ENCODE measurements around the gene SPANXD. TPM values are rescaled to one million over a fixed set of nuclear protein-coding genes. Genes with fewer than 3 reads are reported as not detected.
"Not testable (repeated sequence)": the region's sequence is repeated elsewhere in the genome, so short reads cannot be mapped to it uniquely, and the experiment has no call there.

Gene SPANXD
- not detected for polyA plus RNA-seq (2013, experiment 1 of 2)
- not detected for polyA plus RNA-seq (2013, experiment 2 of 2)

GRCh38 chrX:141698639-141699038 is at the start of gene SPANXD:
Gene SPANXD (minus strand): TSS chrX:141698739. CDS start chrX:141698405, 334 bp downstream.
- not testable (repeated sequence) for H3K14ac ChIP-seq (ENCODE audit: low read length); H2BK12ac ChIP-seq (ENCODE audit: low read length); H3K27ac ChIP-seq (replicated peaks; ENCODE audit: low read length); H2BK5ac ChIP-seq (ENCODE audit: low read length); DNase-seq (ENCODE audit: low spot score); H3K4me3 ChIP-seq (ENCODE audit: low read length in 2 of 2); H2AFZ ChIP-seq (ENCODE audit: low read length); H3K4ac ChIP-seq (ENCODE audit: low read length); H3K23ac ChIP-seq (ENCODE audit: low read depth, low read length, poor library complexity); H3K9me3 ChIP-seq (replicated peaks in 1 of 2; ENCODE audit: control insufficient read depth in 2 of 2, insufficient read depth in 1 of 2, low read depth in 1 of 2, low read length in 2 of 2); H3K36me3 ChIP-seq (replicated peaks in 1 of 2; ENCODE audit: control insufficient read depth in 2 of 2, insufficient read depth in 2 of 2, low read length in 2 of 2); H2AK5ac ChIP-seq (ENCODE audit: low read depth, low read length); H2BK15ac ChIP-seq (ENCODE audit: low read length); H3K18ac ChIP-seq (ENCODE audit: low read length); H2BK120ac ChIP-seq (ENCODE audit: low read depth, low read length); H3K4me1 ChIP-seq (ENCODE audit: control insufficient read depth in 2 of 2, insufficient read depth in 1 of 2, low read depth in 1 of 2, low read length in 2 of 2); H4K91ac ChIP-seq (ENCODE audit: low read depth, low read length, poor library complexity); H3K27me3 ChIP-seq (ENCODE audit: control insufficient read depth in 3 of 3, insufficient read depth in 3 of 3, low read depth in 1 of 3, low read length in 3 of 3); H3K79me1 ChIP-seq (ENCODE audit: low read depth, low read length); H3K9ac ChIP-seq (ENCODE audit: low read depth, low read length, poor library complexity); H4K8ac ChIP-seq (ENCODE audit: low read depth, low read length); H3K4me2 ChIP-seq (ENCODE audit: insufficient read depth, low read length, poor library complexity, severe bottlenecking)
- no CpG with 5 or more reads among the region's 8 CpGs for WGBS, 2 donors (ENCODE audit: extremely low coverage in 2 of 2, insufficient read length in 2 of 2, insufficient replicate concordance in 1 of 2)

GRCh38 chrX:141742666-141743065 is 44.1 kb upstream of the SPANXD start:
- Histone ChIP-seq H3K14ac (ENCODE audit: low read length) (no peak overlapping the region), H3K9ac (ENCODE audit: low read depth, low read length, poor library complexity) (no peak overlapping the region), H3K4me2 (ENCODE audit: insufficient read depth, low read length, poor library complexity, severe bottlenecking) (no peak overlapping the region), H3K18ac (ENCODE audit: low read length) (no peak overlapping the region), H3K79me1 (ENCODE audit: low read depth, low read length) (no peaks in the 10 kb centered on the region), H3K4me3 (ENCODE audit: low read length in 2 of 2) (no peak overlapping the region), H2AK5ac (ENCODE audit: low read depth, low read length) (no peak overlapping the region), H3K4ac (ENCODE audit: low read length) (no peak overlapping the region), H3K27me3 (ENCODE audit: control insufficient read depth in 3 of 3, insufficient read depth in 3 of 3, low read depth in 1 of 3, low read length in 3 of 3) (no peaks in the 10 kb centered on the region), H3K27ac (replicated peaks; ENCODE audit: low read length) (no peak overlapping the region), H3K23ac (ENCODE audit: low read depth, low read length, poor library complexity) (no peak overlapping the region), H3K4me1 (ENCODE audit: control insufficient read depth in 2 of 2, insufficient read depth in 1 of 2, low read depth in 1 of 2, low read length in 2 of 2) (no peaks in the 10 kb centered on the region), H2BK12ac (ENCODE audit: low read length) (no peak overlapping the region), H3K9me3 (replicated peaks in 1 of 2; ENCODE audit: control insufficient read depth in 2 of 2, insufficient read depth in 1 of 2, low read depth in 1 of 2, low read length in 2 of 2) (no peaks in the 10 kb centered on the region), H4K8ac (ENCODE audit: low read depth, low read length) (no peak overlapping the region), H3K36me3 (replicated peaks in 1 of 2; ENCODE audit: control insufficient read depth in 2 of 2, insufficient read depth in 2 of 2, low read length in 2 of 2) (no peaks in the 10 kb centered on the region), H2BK5ac (ENCODE audit: low read length) (no peak overlapping the region), H4K91ac (ENCODE audit: low read depth, low read length, poor library complexity) (no peak overlapping the region), H2AFZ (ENCODE audit: low read length) (no peak overlapping the region), H2BK120ac (ENCODE audit: low read depth, low read length) (no peak overlapping the region), H2BK15ac (ENCODE audit: low read length) (no peak overlapping the region)
- WGBS, 2 donors (ENCODE audit: extremely low coverage in 2 of 2, insufficient read length in 2 of 2, insufficient replicate concordance in 1 of 2), result no CpG with 5 or more reads among the region's 3 CpGs
- DNase-seq (ENCODE audit: low spot score), result no peak

DNA sequence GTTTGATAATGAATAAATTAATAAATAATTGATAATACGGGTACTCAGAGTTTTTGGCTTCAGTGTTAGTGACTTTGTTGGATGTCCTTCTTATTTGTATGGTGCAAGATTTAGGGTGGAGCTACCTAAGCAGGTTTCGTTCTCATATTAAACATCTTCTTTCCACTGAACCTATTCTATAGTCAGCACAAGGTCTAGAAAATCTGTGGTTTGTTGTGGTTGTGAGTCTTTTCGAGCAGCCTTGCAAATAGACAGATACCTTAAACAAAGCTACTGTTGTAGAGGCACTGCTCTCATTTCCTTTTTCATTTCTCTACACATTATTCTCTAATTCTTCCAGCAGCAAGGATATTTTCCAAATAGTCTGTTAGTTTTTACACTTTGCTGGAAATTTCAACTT is 38.1 kb upstream of the SPANXD start:
- Histone ChIP-seq H3K27ac (replicated peaks; ENCODE audit: low read length) (no peak overlapping the region), H2AK5ac (ENCODE audit: low read depth, low read length) (no peak overlapping the region), H3K79me1 (ENCODE audit: low read depth, low read length) (no peaks in the 10 kb centered on the region), H2BK15ac (ENCODE audit: low read length) (no peak overlapping the region), H4K8ac (ENCODE audit: low read depth, low read length) (no peak overlapping the region), H3K14ac (ENCODE audit: low read length) (no peak overlapping the region), H2BK12ac (ENCODE audit: low read length) (no peak overlapping the region), H2AFZ (ENCODE audit: low read length) (no peak overlapping the region), H3K4me1 (ENCODE audit: control insufficient read depth in 2 of 2, insufficient read depth in 1 of 2, low read depth in 1 of 2, low read length in 2 of 2) (no peaks in the 10 kb centered on the region), H3K4ac (ENCODE audit: low read length) (no peak overlapping the region), H3K23ac (ENCODE audit: low read depth, low read length, poor library complexity) (no peak overlapping the region), H2BK5ac (ENCODE audit: low read length) (no peak overlapping the region), H3K18ac (ENCODE audit: low read length) (no peak overlapping the region), H3K27me3 (ENCODE audit: control insufficient read depth in 3 of 3, insufficient read depth in 3 of 3, low read depth in 1 of 3, low read length in 3 of 3) (no peaks in the 10 kb centered on the region), H4K91ac (ENCODE audit: low read depth, low read length, poor library complexity) (no peak overlapping the region), H3K4me3 (ENCODE audit: low read length in 2 of 2) (no peak overlapping the region), H3K36me3 (replicated peaks in 1 of 2; ENCODE audit: control insufficient read depth in 2 of 2, insufficient read depth in 2 of 2, low read length in 2 of 2) (no peaks in the 10 kb centered on the region), H3K9me3 (replicated peaks in 1 of 2; ENCODE audit: control insufficient read depth in 2 of 2, insufficient read depth in 1 of 2, low read depth in 1 of 2, low read length in 2 of 2) (no peaks in the 10 kb centered on the region), H3K9ac (ENCODE audit: low read depth, low read length, poor library complexity) (no peak overlapping the region), H2BK120ac (ENCODE audit: low read depth, low read length) (no peak overlapping the region), H3K4me2 (ENCODE audit: insufficient read depth, low read length, poor library complexity, severe bottlenecking) (no peak overlapping the region)
- WGBS, 2 donors (ENCODE audit: extremely low coverage in 2 of 2, insufficient read length in 2 of 2, insufficient replicate concordance in 1 of 2), result no CpG with 5 or more reads among the region's 3 CpGs
- no peak for DNase-seq (ENCODE audit: low spot score)

DNA sequence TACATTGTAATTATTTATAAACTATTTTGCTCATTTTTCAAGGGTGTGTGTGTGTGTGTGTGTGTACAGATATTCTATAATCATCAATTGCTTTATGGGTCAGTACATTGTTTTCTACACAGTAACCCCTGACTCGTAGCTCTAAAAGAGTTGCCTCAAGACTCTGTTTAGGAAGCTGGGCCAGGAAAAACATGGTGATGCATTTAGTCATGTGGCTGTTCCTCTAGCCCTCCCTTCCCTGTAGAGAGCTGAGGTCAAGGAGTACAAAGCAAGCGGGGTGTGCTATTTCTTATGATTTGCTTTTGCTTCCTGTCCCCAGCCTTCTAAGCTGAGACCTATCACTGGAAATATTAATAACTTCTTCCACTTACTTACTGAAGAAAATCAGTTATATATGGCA is 34.8 kb upstream of the SPANXD start:
- no peaks in the 10 kb centered on the region for H3K4me1 ChIP-seq (ENCODE audit: control insufficient read depth in 2 of 2, insufficient read depth in 1 of 2, low read depth in 1 of 2, low read length in 2 of 2)
- no peak overlapping the region for H4K8ac ChIP-seq (ENCODE audit: low read depth, low read length)
- H2BK120ac ChIP-seq (ENCODE audit: low read depth, low read length), result no peak overlapping the region
- H2AK5ac ChIP-seq (ENCODE audit: low read depth, low read length), result no peak overlapping the region
- no peak overlapping the region for H4K91ac ChIP-seq (ENCODE audit: low read depth, low read length, poor library complexity)
- H2AFZ ChIP-seq (ENCODE audit: low read length), result no peak overlapping the region
- H3K79me1 ChIP-seq (ENCODE audit: low read depth, low read length), result no peaks in the 10 kb centered on the region
- no peak overlapping the region for H3K18ac ChIP-seq (ENCODE audit: low read length)
- H3K36me3 ChIP-seq (replicated peaks in 1 of 2; ENCODE audit: control insufficient read depth in 2 of 2, insufficient read depth in 2 of 2, low read length in 2 of 2), result no peaks in the 10 kb centered on the region
- no peak overlapping the region for H2BK15ac ChIP-seq (ENCODE audit: low read length)
- H3K23ac ChIP-seq (ENCODE audit: low read depth, low read length, poor library complexity), result no peak overlapping the region
- H3K9ac ChIP-seq (ENCODE audit: low read depth, low read length, poor library complexity), result no peak overlapping the region
- no CpG with 5 or more reads among the region's 2 CpGs for WGBS, 2 donors (ENCODE audit: extremely low coverage in 2 of 2, insufficient read length in 2 of 2, insufficient replicate concordance in 1 of 2)
- no peak overlapping the region for H3K14ac ChIP-seq (ENCODE audit: low read length)
- no peak overlapping the region for H3K27ac ChIP-seq (replicated peaks; ENCODE audit: low read length)
- H2BK12ac ChIP-seq (ENCODE audit: low read length), result no peak overlapping the region
- H3K4me2 ChIP-seq (ENCODE audit: insufficient read depth, low read length, poor library complexity, severe bottlenecking), result no peak overlapping the region
- no peaks in the 10 kb centered on the region for H3K9me3 ChIP-seq (replicated peaks in 1 of 2; ENCODE audit: control insufficient read depth in 2 of 2, insufficient read depth in 1 of 2, low read depth in 1 of 2, low read length in 2 of 2)
- H3K27me3 ChIP-seq (ENCODE audit: control insufficient read depth in 3 of 3, insufficient read depth in 3 of 3, low read depth in 1 of 3, low read length in 3 of 3), result no peaks in the 10 kb centered on the region
- H2BK5ac ChIP-seq (ENCODE audit: low read length), result no peak overlapping the region
- no peak overlapping the region for H3K4me3 ChIP-seq (ENCODE audit: low read length in 2 of 2)
- H3K4ac ChIP-seq (ENCODE audit: low read length), result no peak overlapping the region
- no peak for DNase-seq (ENCODE audit: low spot score)
